ENCODE data around the gene CHCT1.
"Not testable (repeated sequence)": the region's sequence is repeated elsewhere in the genome, so short reads cannot be mapped to it uniquely, and the experiment has no call there.

The CHCT1 gene

DNA sequence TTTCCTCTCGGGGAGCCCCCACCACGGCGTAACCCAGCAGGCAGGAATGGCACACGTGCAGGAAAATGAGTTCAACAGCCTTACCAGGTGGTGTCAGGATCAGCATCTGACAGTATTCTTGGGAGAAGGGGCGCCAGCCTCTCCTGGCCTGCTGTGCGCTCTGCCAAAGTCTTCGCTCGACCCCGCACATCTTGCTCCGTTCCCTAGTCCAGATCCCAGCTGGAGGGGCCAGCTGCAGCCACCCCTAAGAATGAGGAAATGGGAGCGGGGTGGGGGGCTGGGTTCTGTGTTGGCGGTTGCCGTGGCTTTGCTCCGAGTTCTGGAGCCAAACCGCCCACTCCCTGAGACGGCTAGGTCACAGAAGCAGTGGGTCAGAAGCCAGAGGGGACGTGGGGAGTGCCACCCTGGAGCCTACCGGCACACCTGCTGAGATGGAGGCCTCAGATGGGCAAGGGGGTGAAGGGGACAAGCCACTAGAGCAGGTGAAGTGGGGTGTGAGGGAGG is at the start of gene CHCT1:
Gene CHCT1 (plus strand): TSS at position 328 of the 504 bp plus-strand sequence. CDS start 104 bp downstream, at position 432.
- DNase-seq, result peak in 1 of 51 donors; percentile 4

DNA sequence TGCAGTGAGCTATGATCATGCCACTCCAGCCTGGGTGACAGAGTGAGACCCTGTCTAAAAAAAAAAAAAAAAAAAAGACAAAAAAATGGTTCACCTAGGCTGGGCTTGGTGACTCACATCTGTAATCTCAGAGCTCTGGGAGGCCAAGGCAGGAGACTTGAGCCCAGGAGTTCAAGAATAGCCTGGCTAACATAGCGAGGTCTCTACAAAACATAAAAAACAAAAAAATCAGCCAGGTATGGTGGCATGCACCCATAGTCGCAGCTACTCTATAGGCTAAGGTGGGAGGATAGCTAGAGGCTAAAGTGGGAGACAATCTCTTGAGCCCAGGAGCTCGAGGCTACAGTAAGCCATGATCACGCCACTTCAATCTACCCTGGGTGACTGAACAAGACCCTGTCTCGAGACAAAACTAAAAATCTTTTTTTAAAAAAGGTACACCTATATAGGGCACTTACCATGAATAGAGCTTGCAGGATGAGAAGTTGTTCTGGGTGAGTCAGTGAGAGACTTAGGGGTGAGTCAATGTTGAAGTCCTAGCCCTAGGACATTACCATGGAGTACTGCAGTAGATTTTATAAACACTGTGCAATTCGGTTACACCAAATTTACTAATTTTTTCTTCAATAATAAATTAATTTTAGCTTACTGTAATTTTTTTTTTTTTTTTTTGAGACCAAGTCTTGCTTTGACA is 49.4 kb upstream of the CHCT1 start:
- no peak for DNase-seq

GRCh38 chr17:60378187-60378586 is 44.1 kb upstream of the CHCT1 start:
- DNase-seq, result not testable (repeated sequence)

DNA sequence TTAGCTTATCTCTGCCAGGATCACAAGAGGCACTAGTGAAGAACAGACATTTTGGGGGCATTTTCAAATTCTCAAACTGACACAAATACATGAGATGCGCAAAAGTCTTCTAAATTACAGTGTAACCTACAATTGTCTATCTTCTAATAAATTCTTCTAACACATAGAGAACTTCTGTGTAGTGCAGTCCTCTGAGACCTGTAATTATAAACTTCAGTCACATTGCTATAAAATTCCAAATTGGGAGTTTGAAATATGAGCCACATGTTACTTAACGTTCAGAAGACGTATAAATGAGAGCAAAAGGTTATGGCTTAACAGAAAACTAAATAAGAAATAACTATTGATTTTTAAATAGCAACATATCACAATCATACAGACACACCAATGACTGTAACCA is 42.8 kb upstream of the CHCT1 start:
- not testable (repeated sequence) for DNase-seq

- DNase-seq, result no peak
Measured at GRCh38 chr17:60381958-60382357, 40.3 kb upstream of the CHCT1 start.

DNA sequence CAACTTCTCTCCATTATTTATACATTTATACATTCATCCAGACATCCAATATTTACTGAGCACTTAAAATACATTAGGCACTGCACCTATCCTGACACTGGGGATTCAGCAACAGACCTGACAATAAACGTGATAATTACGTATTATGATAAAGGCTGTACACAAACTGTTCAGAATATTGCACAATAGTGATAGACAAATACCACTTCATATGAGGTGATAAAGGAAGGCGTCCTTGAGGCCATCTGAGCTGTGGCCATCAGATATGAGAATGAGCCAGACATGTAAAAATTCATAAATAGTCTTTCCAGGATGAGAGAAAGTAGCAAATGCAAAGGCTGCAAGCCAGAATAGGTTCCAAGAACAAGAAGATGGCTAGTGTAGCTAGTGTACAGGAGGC is 38.9 kb upstream of the CHCT1 start:
- DNase-seq, result no peak

- DNase-seq, result not testable (repeated sequence)
Measured at GRCh38 chr17:60384921-60385320, 37.4 kb upstream of the CHCT1 start.

GRCh38 chr17:60386147-60387058 is 35.9 kb upstream of the CHCT1 start:
- DNase-seq, result peak in 2 of 51 donors; percentile 8 to 20

GRCh38 chr17:60387666-60388065 is 34.6 kb upstream of the CHCT1 start:
- DNase-seq, result no peak

DNA sequence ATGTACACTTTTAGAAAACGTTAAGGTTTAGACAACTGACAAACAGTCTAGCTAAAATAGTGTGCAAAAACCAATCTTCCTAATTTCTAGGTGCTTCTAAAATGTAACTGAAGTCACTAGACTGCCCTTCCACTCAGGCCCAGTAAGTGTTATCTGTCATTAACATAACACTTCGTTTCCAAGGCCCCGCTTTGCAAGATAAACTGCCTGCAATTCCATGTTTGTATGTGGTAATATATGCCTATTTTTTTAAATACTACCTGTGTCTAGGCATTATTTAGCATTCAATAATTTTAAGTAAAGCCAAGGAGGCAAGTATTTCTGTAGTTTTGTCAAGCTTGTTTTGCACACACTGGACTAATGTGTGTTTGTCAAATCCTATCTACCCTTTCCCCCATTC is 33.5 kb upstream of the CHCT1 start:
- DNase-seq, result no peak

DNA sequence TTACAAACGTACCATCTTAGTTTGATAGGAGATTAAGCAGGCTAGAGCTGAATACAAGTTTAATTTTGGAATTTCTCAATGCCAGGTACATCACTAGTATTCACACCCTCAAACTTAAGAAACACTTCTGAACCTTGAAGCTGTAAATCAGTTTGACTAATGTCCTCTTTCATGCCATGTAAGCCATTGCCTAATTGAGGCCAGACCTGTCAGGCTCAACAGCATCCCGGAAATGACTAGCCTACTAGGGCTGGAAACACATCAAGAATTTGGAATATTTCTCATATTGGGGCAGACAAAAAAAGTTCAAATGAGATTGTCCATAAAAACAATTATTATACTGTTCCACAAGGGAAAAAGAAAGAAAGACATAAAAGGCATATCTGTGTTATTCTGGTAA is 32.1 kb upstream of the CHCT1 start:
- DNase-seq, result peak in 1 of 51 donors; percentile 18

DNA sequence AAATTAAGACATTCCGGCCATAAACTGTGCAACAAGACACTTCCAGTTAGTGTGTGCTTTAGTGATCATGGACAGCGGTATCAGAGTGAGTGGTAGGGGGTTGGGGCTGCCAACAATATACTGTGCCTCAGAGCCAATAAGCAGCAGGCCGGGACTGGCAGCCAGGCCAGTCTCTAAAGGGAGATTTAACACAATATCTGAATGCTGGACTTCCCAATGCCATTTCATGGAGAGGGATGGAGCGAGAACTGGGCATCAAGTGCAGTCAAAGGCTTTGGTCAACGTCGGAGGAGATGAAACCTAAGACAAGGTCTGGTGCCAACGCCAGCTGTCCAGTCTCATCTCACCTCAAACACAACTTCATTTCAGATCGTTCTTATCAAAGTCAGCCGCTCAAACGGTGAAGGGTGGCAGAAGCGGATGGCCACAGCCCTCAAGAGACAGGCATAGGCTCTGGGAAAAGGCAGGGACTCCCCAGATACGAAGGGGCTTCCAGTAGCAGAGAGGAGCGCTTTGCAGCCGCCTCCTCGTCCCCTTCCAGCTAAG is 31.3 kb upstream of the CHCT1 start:
- peak in 41 of 51 donors; percentile 8 to 74 (median 34) for DNase-seq

DNA sequence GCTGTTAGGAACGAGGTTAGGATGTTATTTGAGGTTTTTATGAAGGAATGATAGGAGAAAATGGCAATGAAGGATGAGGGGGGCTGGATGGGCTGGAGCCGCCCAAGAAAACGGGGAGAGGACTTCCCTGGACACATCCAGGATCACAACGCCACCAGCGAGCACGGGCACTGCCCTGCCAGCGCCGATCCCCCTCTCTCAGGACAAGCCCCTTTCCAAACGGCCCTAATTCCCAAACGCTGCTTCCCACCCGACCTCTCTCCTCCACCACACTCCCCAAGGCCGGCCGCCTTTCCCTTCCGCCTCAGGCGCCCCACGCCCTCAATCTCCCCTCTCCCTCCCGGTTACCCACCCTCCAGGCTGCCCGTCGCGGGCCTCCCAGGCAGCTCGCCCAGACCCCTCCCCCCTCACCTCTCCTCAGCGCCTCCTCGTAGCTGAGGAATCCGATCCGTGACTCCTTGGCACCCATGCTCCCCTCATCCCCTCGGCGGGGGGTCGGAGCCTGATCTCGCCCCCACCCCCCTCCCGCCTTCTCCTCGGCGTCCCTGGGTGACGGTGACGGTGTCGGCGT is 30.7 kb upstream of the CHCT1 start:
- peak in 9 of 51 donors; percentile 40 to 81 (median 67) for DNase-seq

- peak; percentile 82 to 100 (median 96) for DNase-seq
Measured at GRCh38 chr17:60392042-60392844, 30.0 kb upstream of the CHCT1 start, which contains the start of gene USP32. TSS of gene USP32 (minus strand) at chr17:60392133. CDS start at chr17:60391939, 194 bp downstream.

- DNase-seq, result peak in 8 of 51 donors; percentile 5 to 29 (median 10)
Measured at GRCh38 chr17:60392845-60393702, 29.2 kb upstream of the CHCT1 start.

DNA sequence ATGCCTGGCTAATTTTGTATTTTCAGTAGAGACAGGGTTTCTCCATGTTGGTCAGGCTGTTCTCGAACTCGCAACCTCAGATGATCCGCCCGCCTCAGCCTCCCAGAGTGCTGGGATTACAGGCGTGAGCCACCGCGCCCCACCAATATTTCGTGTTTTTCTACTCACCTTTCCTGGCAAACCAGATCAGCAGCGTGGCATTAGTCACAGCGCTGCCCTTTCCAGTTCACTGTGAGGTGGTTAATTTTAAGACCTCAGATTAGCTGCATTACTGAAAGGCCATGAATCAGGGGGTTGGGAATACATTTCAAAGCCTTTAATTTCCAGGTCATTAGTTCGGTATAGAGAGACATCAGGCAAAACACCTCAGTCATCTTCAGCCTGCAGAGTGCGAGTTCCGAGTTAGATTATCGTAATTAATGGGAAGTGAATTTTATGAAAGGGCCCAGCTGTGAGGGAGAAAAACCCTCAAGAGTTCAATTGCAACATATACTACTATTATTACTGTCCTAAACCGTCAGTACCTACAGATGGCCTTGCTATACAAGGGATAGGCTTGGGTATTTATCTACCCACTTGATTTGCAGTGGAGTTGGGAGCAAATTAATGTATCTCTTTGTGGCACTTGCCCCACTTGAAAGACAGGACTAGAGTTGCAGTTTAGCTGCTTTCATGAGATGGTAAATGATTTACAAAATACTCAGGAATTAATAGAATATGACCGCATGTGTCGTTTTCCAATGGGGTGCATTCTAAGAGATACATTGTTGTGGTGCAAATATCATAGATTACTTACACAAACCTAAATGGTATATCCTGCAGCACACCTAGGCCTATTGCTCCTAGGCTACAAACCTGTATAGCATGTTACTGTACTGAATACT is 28.2 kb upstream of the CHCT1 start:
- no peak for DNase-seq

DNA sequence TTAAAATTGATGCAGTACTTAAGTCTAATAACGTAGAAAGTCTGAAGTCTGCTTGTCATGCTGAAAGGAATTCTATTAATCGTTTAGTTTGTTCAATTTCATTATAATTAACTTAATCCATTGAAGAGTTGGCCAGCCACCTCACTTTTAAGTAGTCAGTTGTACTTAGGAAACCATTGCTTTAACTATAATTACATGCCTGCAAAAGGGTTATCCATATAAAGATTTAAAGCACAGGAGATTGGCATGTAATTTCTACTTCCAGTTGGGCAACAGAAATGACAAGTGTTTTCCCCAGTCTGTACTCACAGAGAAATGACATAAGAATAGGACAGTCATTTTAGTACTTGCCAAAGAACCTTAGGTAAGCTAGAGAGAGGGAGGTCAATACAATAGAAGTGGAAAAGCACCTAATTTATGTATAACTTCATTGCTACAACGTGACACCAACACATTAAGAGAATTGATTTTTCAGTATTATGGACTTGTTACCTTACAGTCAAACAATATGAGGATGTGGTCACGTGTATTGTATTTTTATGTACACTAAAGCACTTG is 26.7 kb upstream of the CHCT1 start:
- DNase-seq, result no peak

DNA sequence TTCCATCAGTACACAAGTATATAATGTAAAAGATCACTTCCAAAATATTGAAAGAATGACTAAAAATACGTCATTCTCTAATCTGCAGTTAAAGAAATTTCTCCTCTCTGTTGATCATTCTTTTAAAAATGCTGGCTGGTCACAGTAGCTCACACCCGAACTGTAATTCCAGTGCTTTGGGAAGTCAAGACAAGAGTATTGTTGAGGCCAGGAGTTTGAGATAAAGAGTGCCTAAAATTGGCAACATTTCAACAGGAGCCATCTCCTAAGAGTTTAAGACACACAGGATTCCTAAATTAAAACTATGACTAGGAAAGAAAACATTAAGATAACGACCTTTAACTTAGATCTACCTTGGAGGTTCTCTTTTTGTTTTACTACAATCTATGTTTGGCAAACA is 25.9 kb upstream of the CHCT1 start:
- no peak for DNase-seq
